ENCODE measurements around the gene HOXD1.

- TF ChIP-seq, protein P1, sequence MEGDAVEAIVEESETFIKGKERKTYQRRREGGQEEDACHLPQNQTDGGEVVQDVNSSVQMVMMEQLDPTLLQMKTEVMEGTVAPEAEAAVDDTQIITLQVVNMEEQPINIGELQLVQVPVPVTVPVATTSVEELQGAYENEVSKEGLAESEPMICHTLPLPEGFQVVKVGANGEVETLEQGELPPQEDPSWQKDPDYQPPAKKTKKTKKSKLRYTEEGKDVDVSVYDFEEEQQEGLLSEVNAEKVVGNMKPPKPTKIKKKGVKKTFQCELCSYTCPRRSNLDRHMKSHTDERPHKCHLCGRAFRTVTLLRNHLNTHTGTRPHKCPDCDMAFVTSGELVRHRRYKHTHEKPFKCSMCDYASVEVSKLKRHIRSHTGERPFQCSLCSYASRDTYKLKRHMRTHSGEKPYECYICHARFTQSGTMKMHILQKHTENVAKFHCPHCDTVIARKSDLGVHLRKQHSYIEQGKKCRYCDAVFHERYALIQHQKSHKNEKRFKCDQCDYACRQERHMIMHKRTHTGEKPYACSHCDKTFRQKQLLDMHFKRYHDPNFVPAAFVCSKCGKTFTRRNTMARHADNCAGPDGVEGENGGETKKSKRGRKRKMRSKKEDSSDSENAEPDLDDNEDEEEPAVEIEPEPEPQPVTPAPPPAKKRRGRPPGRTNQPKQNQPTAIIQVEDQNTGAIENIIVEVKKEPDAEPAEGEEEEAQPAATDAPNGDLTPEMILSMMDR (IDR thresholded peaks at IDR 0.05; ENCODE audit: insufficient read depth, low read length, poor library complexity, severe bottlenecking) = no peak
- no peak for TF ChIP-seq EZH2phosphoT487 (conservative IDR thresholded peaks at IDR 0.05; ENCODE audit: low read length)
Measured at GRCh38 chr2:176149939-176150583, 38.4 kb upstream of the HOXD1 start.

All from SU-DHL-6 (cell line).